GM23338 (cell line): Measurements from ENCODE around the gene ELP2. TPM values are rescaled to one million over a fixed set of nuclear protein-coding genes. Genes with fewer than 3 reads are reported as not detected.

Experiments used
- ATAC-seq: fragments of 200-7000 bp; cut with Tn5 transposase; 3 replicates; pipeline ENCODE4 v1.9.1; 2020
- DNase-seq: peaks from one replicate; pipeline ENCODE4 v3.0.0-alpha.2; 2015; ENCODE audit warnings: low spot score
- H2AFZ ChIP-seq: fragments of 200-600 bp; sonication (generic); 2 replicates; pipeline ENCODE4 v1.8.0; 2016; ENCODE audit warnings: antibody characterized with exemption, mild to moderate bottlenecking, moderate library complexity
- H3F3A ChIP-seq: fragments of 200-600 bp; sonication (generic); replicated peaks from 2 replicates; pipeline ENCODE4 v1.8.0; 2017; ENCODE audit warnings: antibody characterized with exemption, mixed run types, low read depth
- H3K27ac ChIP-seq: fragments of 200-600 bp; sonication (generic); 2 replicates; pipeline ENCODE4 v1.6.1; 2016; ENCODE audit warnings: low read depth
- H3K27me3 ChIP-seq: fragments of 200-600 bp; sonication (generic); 2 replicates; pipeline ENCODE4 v1.8.0; 2016; ENCODE audit warnings: mild to moderate bottlenecking, mixed run types, moderate library complexity; ENCODE audit not compliant: insufficient read depth
- H3K36me3 ChIP-seq: fragments of 200-600 bp; sonication (generic); 2 replicates; pipeline ENCODE4 v1.8.0; 2016; ENCODE audit warnings: mild to moderate bottlenecking; ENCODE audit not compliant: insufficient read depth
- H3K4me1 ChIP-seq: fragments of 200-600 bp; sonication (generic); 2 replicates; pipeline ENCODE4 v1.8.0; 2016; ENCODE audit warnings: mild to moderate bottlenecking, moderate library complexity; ENCODE audit not compliant: insufficient read depth
- H3K4me2 ChIP-seq: fragments of 200-600 bp; sonication (generic); 2 replicates; pipeline ENCODE4 v1.7.1; 2017; ENCODE audit warnings: mixed run types
- H3K4me3 ChIP-seq: fragments of 200-600 bp; sonication (generic); 2 replicates; pipeline ENCODE4 v1.6.1; 2016; ENCODE audit warnings: mixed run types
- H3K79me2 ChIP-seq: fragments of 200-600 bp; sonication (generic); replicated peaks from 2 replicates; pipeline ENCODE4 v1.8.0; 2017; ENCODE audit warnings: mild to moderate bottlenecking; ENCODE audit not compliant: insufficient read depth
- H3K9me2 ChIP-seq: fragments of 200-600 bp; sonication (generic); 2 replicates; pipeline ENCODE4 v1.8.0; 2017; ENCODE audit not compliant: insufficient read depth
- H4K20me1 ChIP-seq: fragments of 200-600 bp; sonication (generic); replicated peaks from 2 replicates; pipeline ENCODE4 v1.8.0; 2017; ENCODE audit warnings: mild to moderate bottlenecking; ENCODE audit not compliant: insufficient read depth
- H3K27ac Mint-ChIP-seq: 2 replicates; pipeline ENCODE4 v1.8.0; 2020; ENCODE audit warnings: inconsistent platforms, mild to moderate bottlenecking, moderate library complexity, mixed read lengths
- H3K27me3 Mint-ChIP-seq: 3 replicates; pipeline ENCODE4 v1.8.0; 2022; ENCODE audit warnings: low read depth, mild to moderate bottlenecking, moderate library complexity, mixed read lengths, inconsistent platforms; ENCODE audit not compliant: insufficient read depth, poor library complexity
- H3K36me3 Mint-ChIP-seq: 3 replicates; pipeline ENCODE4 v1.8.0; 2021; ENCODE audit warnings: low read depth, mild to moderate bottlenecking, inconsistent platforms, moderate library complexity, mixed read lengths
- H3K4me1 Mint-ChIP-seq: 3 replicates; pipeline ENCODE4 v1.8.0; 2020; ENCODE audit warnings: mild to moderate bottlenecking, inconsistent platforms, mixed read lengths
- H3K4me3 Mint-ChIP-seq: 3 replicates; pipeline ENCODE4 v1.8.0; 2021; ENCODE audit warnings: moderate library complexity, mild to moderate bottlenecking, inconsistent platforms, mixed read lengths
- H3K9me3 Mint-ChIP-seq: 3 replicates; pipeline ENCODE4 v1.8.0; 2020; ENCODE audit warnings: moderate library complexity, mild to moderate bottlenecking, inconsistent platforms, mixed read lengths
- CREB1 ChIP-seq: fragments of 250-450 bp; sonication (Bioruptor Pico); IDR thresholded peaks from 2 replicates; pipeline ENCODE4 v1.5.0; 2020; ENCODE audit warnings: low read depth, mild to moderate bottlenecking, moderate library complexity
- CTCF ChIP-seq, 2 experiments: fragments of 200-600 bp in 1 of 2; sonication (generic) in 1 of 2; conservative IDR thresholded peaks; 2 replicates each; pipeline versions ENCODE4 v1.5.1 to v1.6.1; 2016 to 2017; ENCODE audit warnings: antibody characterized with exemption in 2 of 2, low read depth in 2 of 2, mild to moderate bottlenecking in 2 of 2, moderate library complexity in 1 of 2
- ETS1 ChIP-seq: IDR thresholded peaks from 2 replicates; pipeline ENCODE4 v1.6.1; 2016; ENCODE audit warnings: antibody characterized with exemption
- EZH2 ChIP-seq: fragments of 200-600 bp; sonication (generic); IDR thresholded peaks from one replicate; pipeline ENCODE4 v1.8.0; 2017; ENCODE audit warnings: antibody characterized with exemption, mild to moderate bottlenecking, low read depth; ENCODE audit not compliant: unreplicated experiment
- NANOG ChIP-seq: IDR thresholded peaks from 2 replicates; pipeline ENCODE4 v1.6.1; 2016; ENCODE audit warnings: antibody characterized with exemption, borderline replicate concordance
- POLR2AphosphoS5 ChIP-seq: IDR thresholded peaks from 2 replicates; pipeline ENCODE4 v1.6.1; 2016; ENCODE audit warnings: antibody characterized with exemption, low read depth
- REST ChIP-seq: IDR thresholded peaks from one replicate; pipeline ENCODE4 v1.6.1; 2018; ENCODE audit warnings: antibody characterized with exemption; ENCODE audit not compliant: unreplicated experiment
- STAT1 ChIP-seq: IDR thresholded peaks from one replicate; pipeline ENCODE4 v1.6.1; 2016; ENCODE audit warnings: antibody characterized with exemption; ENCODE audit not compliant: unreplicated experiment
- ZNF114 ChIP-seq: fragments of 250-450 bp; sonication (Bioruptor Pico); IDR thresholded peaks from 2 replicates; pipeline ENCODE4 v1.5.0; 2020; ENCODE audit warnings: mild to moderate bottlenecking, moderate library complexity
- ZNF462 ChIP-seq: fragments of 250-450 bp; sonication (Bioruptor Pico); IDR thresholded peaks from 2 replicates; pipeline ENCODE4 v1.5.0; 2020; ENCODE audit warnings: mild to moderate bottlenecking, moderate library complexity
- polyA plus RNA-seq: library from polyadenylated mRNA; unstranded; fragments of >200 nt; fragmentation: Nextera tagmentation; extraction: Ambion mirVana; gene quantifications from 2 replicates; pipeline ENCODE4 v1.2.1, GENCODE V29; 2016
- total RNA-seq: library from RNA; depleted of rRNA; stranded (reverse); fragments of >200 nt; shearing (Covaris generic); gene quantifications from 2 replicates; pipeline ENCODE4 v1.2.3, GENCODE V29; 2014

ELP2 gene
- total and polyA plus RNA-seq, 2 experiments from 2014 or later = 119 to 135 TPM

GRCh38 chr18:36088256-36088655 lies 41.4 kb upstream of the ELP2 start (continued):
- TF ChIP-seq ZNF462 (CRISPR knock-in tag) = no peak
- no peak for TF ChIP-seq ZNF114 (CRISPR knock-in tag)
- no peak for TF ChIP-seq ETS1
- TF ChIP-seq CREB1 (CRISPR knock-in tag) = no peak
- no peak for TF ChIP-seq STAT1

GRCh38 chr18:36089001-36089400 lies 40.7 kb upstream of the ELP2 start:
- Histone ChIP-seq H3K9me2 (no peaks in the 10 kb centered on the region), H3K27me3 (no peaks in the 10 kb centered on the region), H3K4me2 (no peak overlapping the region), H3K36me3 (no peaks in the 10 kb centered on the region), H3K27ac (no peak overlapping the region), H3K79me2 (no peaks in the 10 kb centered on the region), H2AFZ (no peak overlapping the region), H3K4me1 (no peaks in the 10 kb centered on the region), H3K4me3 (no peak overlapping the region), H4K20me1 (no peaks in the 10 kb centered on the region), H3F3A (no peaks in the 10 kb centered on the region)
- H3K4me1 Mint-ChIP-seq = no peaks in the 10 kb centered on the region; the same call in 2 of the 3 replicates
- H3K27me3 Mint-ChIP-seq = no peaks in the 10 kb centered on the region
- H3K9me3 Mint-ChIP-seq = peaks cover 4% of the 10 kb centered on the region; the same call in 2 of the 3 replicates
- ATAC-seq (no peak), DNase-seq (no peak)
- H3K27ac Mint-ChIP-seq = no peak overlapping the region
- no peak overlapping the region for H3K4me3 Mint-ChIP-seq
- H3K36me3 Mint-ChIP-seq = peaks cover 3% of the 10 kb centered on the region; the same call in 1 of the 3 replicates
- TF ChIP-seq CTCF (conservative IDR thresholded peaks at IDR 0.05; ENCODE audit: low read depth in 2 of 2) = no peak
- TF ChIP-seq STAT1 = no peak
- TF ChIP-seq EZH2 = no peak
- no peak for TF ChIP-seq POLR2AphosphoS5
- TF ChIP-seq ETS1 = no peak
- TF ChIP-seq REST = no peak
- no peak for TF ChIP-seq NANOG
- no peak for TF ChIP-seq CREB1 (CRISPR knock-in tag)
